Fibroblast of upper back skin (primary cell): Measurements from ENCODE around the gene RRH.
"Not testable (repeated sequence)": the region's sequence is repeated elsewhere in the genome, so short reads cannot be mapped to it uniquely, and the experiment has no call there.

Experiments
- DNase-seq: peaks from one replicate; pipeline ENCODE4 v3.0.0-alpha.2; 2013

The RRH gene, protein sequence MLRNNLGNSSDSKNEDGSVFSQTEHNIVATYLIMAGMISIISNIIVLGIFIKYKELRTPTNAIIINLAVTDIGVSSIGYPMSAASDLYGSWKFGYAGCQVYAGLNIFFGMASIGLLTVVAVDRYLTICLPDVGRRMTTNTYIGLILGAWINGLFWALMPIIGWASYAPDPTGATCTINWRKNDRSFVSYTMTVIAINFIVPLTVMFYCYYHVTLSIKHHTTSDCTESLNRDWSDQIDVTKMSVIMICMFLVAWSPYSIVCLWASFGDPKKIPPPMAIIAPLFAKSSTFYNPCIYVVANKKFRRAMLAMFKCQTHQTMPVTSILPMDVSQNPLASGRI

DNA sequence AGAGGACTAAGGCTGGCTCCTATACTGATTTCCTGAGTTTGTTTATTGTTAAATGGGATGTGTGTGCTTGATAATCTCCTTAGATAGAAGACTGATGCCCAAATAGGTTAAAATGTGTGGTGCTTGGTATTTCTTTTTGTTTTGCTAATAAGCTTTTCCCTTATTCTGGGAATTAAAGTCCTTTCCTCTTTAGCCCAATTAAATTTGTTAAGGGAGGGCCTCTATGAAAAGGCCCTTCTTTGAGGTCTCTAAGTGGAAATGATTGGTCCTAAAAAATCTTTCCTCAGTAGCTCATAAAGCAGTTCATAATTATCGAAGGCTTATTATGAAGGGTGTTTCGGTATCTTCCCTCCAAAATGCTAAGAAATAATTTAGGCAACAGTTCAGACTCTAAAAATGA lies at the start of gene RRH:
Gene RRH, plus strand, starts transcription at position 301 of the 400 bp plus-strand sequence. Its CDS starts 56 bp downstream, at position 357.
- no peak for DNase-seq

DNA sequence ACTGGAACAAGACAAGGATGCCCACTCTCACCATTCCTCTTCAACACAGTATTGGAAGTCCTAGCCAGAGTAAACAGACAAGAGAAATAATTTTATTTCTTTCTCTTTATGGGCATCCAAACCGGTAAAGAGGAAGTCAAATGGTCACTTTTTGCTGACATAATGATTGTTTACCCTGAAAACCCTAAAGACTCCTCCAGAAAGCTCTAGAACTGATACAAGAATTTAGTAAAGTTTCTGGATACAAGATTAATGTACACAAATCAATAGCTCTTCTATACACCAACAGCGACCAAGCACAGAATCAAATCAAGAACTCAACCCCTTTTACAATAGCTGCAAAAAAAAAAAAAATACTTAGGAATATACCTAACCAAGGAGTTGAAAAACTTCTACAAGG lies 45.7 kb upstream of the RRH start:
- DNase-seq = not testable (repeated sequence)

DNA sequence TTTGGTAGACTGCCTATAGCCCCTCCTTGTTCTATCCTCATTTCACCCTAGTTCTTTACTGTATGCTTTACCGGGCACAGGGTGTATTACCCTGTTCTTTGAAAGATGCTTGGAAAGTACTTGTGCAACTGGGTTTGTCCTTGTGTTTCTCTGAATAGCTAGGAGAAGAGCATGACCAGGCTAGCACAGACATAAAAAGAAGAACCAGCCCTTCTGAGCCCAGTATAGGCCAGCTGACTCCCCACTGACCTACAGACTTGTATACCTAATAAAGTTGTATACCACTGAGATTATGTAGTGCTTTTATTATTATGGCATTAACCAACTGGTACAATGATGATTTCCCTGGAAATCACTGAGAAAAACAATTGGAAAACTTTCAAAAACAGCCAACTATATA lies 40.9 kb upstream of the RRH start:
- no peak for DNase-seq

DNA sequence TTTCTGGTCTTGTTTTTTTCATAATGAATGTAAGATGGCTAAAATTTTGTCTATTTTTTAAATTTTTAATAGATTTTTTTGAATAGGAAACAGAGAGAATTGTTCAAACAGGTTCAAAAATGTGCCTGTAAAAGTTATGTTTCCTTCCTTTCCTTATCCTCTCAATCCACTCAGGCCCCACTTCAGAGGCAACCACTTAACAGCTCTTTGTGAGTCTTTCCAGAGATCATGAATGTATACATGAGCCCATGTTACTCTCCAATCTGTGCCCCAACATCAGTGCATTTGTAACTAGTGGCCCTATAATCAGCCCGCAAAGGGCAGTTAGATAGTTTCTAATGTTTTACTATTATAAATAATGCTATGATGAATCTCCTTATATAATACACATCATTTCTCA lies 40.0 kb upstream of the RRH start:
- no peak for DNase-seq

DNA sequence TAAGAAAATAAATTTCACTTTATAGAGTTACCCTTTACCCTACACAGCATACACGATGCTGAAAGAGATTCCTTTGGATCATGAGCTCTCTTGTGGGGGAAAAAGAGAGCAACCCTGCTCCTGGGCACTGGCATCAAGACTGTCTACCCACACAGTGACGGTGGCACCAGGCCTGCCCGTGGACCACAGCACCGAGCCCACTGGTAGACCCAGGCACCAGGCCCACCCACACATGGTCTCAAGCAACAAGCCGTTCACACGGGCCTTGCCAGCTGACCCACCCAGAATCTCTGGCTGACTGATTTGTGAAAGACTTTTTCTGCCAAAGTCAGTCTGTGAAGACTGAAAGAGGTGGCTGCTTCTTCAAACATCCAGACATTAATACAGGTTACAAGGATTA lies 32.7 kb upstream of the RRH start:
- no peak for DNase-seq

DNA sequence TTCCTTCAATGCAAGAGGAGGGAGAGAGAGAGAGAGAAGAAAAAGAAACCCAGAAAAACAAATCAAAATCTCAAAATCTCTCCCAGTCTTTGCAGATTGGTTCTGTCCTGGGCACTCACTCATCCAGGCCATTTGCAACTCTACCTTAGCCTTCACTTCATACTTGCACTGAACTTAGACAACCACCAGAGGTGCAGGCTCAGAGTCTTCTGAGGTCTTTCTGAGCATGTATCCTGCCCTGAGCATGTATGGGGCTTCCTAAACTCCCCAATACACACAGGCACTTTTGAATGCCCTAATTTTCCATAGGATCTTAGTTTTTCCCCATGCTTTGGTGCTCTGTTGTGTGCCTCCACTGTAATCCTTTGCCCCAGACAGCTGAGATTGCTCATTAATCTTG lies 28.9 kb upstream of the RRH start:
- no peak for DNase-seq

DNA sequence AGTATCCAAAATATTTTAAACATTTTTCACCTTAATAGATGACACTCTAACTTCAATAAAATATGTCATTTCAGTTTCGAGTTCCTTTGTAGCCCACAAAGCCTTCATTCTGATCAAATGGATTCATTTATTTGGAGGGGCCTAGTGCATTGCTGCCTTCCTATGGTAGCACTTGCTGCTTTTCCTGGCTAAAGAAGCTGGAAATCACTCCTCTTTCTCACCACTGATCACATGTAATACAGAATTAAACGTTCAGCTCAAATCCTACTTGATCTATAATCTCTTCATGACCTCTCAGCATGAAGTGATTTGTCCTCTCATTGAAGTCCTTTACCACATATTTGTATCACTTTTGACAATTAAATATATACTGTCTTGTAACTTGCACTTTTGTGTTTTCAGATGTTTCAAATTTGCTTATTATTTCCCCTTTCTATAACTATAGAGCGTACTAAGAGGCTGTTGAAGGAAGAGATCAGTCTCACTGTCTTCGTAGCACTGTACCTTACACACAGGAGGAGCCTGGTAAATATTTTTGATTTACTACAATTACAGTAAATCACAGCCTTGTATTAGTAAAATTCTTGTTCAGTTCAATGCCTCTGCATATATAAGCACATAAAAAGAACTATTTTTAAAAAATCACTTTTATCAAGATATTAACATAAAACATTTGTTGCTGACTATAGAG lies 26.5 kb upstream of the RRH start:
- no peak for DNase-seq

DNA sequence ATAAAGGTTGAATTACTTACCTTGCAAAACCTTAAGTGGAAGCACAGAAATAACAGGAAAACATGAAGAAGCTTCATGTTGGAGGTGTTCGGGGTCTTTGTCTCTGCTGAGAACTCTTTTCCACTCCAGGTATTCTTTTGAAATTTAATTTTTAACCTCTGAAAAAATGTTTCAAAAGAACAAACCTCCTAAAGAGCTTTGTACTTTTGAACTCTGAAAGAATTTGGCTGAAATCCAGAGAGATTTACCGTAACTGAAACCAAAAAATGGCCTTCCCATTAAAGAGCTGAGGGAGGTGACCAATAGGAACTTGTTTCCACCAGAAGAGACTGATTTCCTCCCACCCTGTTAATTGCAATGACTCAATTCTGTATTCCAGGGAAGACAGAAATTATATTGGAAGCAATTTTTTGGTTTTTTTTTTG lies 25.9 kb upstream of the RRH start, which contains the start of gene CFI:
Gene CFI, minus strand, starts transcription at position 105 of the 425 bp plus-strand sequence. Its CDS starts 28 bp downstream, at position 77.
- peak; percentile 82 for DNase-seq

DNA sequence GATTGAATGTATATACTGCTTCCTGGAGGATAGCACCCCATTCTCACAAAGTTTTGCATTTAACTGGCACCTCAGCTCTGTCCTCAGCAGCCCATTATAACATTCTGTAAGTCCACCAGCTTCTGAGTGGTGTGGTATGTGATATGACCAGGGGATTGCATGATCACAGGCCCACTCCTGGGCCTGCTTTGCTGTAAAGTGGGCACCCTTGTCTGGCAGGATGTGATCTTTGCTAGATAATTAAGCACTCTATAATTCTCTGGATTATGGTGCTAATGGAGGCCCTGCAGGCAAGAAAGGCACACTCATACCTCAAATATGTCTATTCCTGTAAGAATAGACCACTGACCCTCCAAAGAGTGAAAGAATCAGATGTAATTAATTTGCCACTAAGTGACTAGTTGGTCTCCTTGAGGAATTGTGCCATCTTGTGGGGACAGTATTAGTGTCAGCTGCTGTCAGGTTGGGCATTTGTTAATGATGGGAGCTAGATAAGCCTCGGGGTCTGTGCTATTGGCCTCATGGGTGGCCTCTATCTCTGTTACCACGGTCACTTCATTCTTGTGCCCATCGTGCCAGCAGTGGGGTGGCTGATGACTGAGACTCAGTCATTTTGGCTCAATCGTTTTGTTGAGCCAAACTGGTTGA lies 23.7 kb upstream of the RRH start:
- DNase-seq = peak; percentile 72

DNA sequence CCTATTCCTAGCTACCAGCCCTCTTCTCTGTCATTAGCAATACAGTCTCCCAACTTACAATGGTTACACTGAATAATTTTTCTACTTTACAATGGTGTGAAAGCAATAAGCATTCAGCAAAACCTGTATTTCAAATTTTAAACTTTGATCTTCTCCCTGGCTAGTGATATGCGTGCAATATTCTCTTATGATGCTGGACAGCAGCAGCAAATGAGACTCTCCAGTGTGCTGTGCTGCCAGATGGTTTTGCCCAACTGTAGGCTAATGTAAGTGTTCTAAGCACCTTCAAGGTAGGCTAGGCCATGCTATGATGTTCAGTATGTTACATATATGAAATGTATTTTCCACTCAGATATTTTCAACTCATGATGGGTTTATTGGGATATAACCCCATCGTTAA lies 18.1 kb upstream of the RRH start:
- no peak for DNase-seq

DNA sequence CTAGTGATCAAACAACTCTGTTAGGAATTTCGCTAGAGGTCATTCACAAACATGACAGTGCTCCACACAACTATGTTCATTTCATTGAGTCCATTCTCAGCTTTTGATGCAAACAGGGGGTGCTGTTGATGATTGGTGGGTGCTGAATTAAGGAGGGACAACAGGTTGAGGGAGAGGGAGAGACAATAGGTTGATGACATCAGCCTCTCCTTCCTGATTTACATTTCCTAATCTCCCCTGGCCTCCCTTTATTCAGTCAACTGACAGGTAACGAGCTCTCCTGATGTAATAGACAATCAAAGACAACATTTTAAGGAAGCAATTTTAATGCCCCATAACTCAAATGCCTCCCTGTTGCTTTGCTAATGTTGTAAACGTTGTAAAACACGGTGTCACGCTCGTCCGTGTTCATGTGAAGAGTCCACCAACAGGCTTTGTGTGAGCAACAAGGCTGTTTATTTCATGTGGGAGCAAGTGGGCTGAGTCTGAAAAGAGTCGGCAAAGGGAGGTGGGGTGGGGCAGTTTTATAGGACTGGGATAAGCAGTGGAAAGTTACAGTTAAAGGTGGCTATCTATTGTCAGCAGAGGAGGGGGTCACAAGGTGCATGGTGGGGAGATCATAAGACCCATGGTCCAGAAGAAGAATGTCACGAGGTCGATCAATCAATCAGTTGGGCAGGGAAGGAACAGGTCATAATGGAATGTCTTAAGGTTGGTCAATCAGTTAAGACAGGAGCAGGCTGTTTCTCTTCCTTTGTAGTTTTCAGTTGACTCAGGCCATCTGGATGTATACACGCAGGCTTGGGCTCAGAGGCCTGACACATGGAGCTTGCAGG lies 17.0 kb upstream of the RRH start:
- no peak for DNase-seq

DNA sequence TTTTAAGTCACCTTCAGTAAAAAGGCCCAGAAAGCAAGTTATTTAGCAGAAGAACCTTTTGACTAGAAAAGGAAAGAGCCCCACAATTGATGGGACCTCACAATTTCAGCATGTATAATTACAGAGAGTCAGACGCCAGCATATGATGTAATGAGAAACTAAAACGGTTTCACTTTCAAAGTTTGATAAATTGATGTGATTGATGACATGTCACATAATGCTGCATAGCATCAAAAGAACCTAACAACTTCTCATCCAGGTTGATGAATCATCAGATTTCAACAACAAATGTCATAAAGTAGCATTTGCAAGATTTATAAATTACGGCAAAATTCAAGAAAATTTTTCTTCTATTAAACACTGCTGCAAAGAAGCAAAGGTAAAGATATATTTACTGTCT lies 16.1 kb upstream of the RRH start:
- DNase-seq = no peak

DNA sequence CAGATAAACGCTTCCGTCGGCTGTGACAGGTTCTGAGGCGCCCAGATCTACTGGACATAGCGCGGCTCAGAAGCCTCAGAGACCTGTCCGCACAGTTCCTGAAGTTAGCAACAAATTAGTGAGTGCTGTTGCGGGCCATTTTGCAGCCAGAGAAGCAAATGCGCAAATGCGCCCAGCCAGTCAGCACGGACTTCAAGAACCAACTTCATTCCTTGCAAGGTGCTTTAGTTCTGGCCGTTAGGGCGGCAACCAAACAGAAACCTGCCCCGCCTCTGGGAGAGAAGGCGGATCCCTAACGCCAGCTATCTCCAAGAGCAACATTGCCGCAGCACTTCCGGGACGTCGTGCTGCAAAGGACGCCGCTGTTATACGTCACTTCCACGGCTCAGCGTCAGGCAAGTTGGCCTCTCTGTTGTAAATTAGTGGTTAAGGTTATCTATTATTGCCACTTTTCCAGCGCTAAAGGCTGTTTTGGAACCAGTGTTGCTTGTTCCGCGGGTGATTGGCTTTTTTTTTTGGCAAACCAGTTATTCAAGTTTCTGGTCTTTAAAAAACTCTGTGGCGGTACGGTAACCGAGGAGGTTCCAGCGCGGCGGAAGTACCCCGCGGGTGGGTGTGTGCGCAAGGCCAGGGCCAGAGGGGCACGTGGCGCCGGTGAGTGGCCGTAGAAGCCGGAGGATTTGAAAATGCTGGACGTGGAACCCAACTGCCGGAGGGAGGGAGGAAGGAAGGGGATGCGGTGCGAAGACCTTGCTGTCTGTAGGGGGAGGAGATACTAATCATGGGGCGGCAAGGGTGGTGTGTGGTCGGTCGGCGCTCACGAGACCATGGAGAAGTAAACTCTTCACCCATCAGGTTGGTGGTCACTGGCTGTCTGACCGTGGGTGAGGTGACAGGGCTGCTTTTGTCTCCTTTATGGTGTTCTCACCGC lies 12.4 kb upstream of the RRH start, which contains the start of gene GAR1:
Gene GAR1, plus strand, starts transcription at position 612 of the 931 bp plus-strand sequence. CDS start 403 bp downstream, outside the sequence.
- peak; percentile 91 for DNase-seq

DNA sequence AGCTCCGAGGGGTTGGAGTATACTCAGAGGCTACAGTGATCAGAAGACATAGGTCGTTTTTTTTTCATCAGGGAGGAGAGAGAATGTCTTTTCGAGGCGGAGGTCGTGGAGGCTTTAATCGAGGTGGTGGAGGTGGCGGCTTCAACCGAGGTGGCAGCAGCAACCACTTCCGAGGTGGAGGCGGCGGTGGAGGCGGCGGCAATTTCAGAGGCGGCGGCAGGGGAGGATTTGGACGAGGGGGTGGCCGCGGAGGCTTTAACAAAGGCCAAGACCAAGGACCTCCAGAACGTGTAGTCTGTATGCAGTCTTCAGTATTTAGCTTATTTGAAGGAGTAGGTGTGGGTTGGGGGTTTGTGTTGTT lies 11.7 kb upstream of the RRH start:
- DNase-seq = no peak

DNA sequence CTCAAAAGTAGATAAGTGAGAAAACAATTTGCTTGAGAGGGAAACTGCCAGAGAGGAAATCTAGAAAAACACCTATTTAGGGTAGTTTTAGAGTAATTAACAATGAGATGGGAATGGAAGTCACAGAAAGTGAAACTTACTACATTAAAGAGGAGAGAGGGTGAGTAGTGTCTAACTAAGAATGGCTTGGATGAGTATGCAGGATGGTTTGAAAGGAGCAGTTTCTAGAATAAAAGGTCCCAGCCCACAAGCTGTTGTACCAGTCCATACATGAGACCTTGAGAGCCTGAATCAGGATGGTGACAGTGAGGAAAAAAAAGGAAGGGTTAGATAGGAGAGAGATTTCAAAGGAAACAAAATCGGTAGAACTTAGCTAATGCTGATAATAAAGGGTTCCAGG lies 10.9 kb upstream of the RRH start:
- DNase-seq = no peak

DNA sequence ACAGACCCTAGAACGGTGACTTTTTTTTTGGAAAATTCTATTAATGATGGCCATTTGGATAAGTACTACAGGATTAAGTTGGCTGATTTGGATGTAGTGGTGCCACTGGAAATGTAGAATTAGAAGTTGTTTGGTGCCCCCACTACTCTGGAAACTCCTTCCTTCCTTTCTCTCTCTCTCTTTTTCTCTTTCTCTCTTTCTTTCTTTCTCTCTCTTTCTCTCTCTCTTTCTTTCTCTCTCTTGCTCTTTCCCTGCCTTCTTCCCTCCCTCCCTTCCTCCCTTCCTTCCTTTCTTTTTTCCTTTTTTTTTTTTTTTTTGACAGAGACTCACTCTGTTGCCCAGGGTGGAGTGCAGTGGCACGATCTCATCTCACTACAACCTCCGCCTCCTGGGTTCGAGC lies 9.5 kb upstream of the RRH start:
- DNase-seq = no peak

DNA sequence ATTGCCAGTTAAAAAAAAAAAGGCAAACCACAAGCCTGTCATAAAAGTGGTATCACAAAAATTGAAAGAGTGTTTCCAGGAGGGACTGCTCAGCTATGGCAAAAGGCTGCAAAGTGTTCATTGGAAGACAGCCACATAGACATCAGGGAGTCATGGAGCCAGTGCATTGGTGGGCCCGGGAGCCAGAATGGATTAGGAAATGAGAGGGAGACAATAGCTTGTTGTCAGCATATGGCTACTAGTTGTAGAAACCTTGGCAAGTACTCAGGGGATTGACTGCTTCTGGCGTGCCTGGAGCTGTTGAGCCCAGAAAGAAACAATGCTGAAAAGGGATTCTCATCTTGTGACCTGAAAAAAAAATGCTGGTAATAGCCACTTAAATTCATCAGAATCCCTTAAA lies 7.2 kb upstream of the RRH start:
- no peak for DNase-seq

DNA sequence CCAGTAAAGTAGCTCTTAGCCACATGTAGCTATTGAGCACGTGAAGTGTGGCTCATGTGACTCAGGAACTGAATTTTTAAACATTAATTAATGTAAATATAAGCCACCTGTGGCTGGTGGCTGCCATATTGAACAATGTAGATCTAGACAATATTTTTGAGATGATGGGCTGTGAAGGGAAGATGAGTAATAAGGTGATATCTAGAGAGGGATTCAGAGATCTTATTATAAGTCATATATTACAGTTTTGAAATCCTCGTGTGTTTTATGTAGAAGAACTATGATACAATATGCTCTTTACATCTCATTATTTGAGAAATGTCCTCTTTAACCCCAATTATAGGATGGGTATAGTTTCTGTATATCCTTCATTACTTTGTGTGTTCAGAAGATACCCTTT lies 6.6 kb upstream of the RRH start:
- no peak for DNase-seq

DNA sequence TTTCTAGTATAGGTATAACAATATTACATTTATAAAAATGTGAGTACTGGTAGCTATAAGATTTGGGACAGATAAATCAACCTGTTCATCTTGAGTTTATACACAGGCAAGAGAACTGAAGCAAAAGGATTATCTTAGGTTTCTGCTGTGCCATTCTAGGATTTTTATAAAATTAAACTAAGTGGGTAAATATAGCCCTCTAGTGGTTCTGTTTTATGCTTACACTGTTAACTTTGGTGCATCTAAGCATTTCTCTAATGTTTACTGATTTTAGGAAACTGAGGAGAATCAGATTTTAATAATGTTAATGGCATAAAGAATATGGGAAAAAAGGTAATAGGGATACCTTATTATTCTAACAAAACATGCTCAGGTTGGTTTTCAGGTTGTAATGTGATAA lies 1.1 kb upstream of the RRH start:
- peak; percentile 7 for DNase-seq

DNA sequence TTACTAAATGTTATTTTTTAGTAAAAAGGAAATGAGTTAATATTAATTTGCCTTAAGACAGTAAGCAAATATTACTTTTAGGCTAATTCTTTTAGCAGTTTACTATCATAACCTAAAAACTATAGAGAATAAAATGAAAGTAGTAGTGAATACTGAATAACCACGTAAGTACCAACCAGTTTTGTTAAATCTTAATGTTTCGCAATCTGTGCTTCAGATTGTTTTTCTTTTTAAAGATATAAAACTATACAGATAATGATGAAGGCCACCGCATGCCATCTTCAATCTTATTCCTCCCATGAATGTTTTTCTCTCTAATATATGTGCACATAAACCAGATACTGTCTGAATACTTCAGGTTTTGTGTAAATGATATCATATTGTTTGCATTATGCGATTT lies 6.0 kb downstream of the RRH start:
- DNase-seq = no peak

DNA sequence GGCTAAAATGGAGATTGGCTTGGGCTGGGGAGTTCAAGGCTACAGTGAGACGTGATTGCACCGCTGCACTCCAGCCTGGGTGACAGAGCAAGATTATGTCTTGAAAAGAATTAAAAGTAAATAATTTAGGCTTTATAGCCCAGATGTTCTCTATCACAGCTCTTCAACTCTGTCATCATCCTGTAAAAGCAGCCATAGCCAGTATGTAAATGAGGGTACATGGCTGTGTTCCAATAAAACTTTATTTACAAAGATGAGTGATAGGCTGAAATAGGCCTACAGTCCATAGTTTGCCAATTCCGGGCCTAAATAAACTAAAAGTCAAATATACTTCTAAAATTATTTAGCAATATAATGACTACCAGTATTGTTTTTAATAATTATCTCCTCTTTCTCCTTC lies 9.2 kb downstream of the RRH start:
- DNase-seq = no peak
